ENCODE measurements around the gene EXOC6.

The EXOC6 gene

GRCh38 chr10:93027508-93027907, 179.2 kb downstream of the EXOC6 start:
- no peak for DNase-seq

DNA sequence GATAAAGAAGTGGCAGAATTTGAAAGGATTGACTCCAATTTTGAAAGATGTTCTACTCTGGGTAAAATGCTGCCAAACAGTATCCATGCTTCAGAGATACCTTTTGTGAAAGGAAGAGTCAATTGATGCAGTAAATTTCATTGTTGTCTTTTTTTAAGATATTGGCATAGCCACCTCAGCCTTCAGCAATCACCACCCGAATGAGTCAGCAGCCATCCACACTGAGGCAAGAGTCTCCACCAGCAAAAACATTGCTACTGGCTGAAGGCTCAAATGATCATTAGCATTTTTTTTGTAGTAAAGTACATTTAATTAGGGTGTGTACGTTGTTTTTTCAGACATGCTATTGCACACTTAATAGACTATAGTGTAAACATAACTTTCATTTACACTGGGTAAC, 180.6 kb downstream of the EXOC6 start:
- DNase-seq: no peak

DNA sequence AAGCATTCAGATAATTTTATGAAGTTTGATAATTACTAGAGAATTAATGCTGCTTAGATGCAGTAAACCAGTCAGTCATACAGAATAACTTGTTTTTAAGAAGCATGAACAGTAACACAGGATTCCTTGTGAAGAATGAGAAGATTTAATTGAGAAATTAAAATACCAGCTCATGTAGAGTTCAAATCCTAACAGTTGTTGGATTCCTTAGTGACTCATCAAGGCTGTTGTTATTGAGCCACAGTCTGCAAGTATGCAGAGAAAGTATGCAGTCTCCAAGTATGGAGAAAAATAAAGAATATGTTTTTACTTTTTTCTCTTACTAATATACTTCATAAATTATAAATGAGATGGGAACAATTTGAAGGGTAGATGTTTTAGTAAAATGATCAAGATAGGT, 182.1 kb downstream of the EXOC6 start:
- DNase-seq: no peak

GRCh38 chr10:93032105-93032808, 183.9 kb downstream of the EXOC6 start:
- DNase-seq: no peak

GRCh38 chr10:93032809-93033137, 184.5 kb downstream of the EXOC6 start:
- DNase-seq: no peak

DNA sequence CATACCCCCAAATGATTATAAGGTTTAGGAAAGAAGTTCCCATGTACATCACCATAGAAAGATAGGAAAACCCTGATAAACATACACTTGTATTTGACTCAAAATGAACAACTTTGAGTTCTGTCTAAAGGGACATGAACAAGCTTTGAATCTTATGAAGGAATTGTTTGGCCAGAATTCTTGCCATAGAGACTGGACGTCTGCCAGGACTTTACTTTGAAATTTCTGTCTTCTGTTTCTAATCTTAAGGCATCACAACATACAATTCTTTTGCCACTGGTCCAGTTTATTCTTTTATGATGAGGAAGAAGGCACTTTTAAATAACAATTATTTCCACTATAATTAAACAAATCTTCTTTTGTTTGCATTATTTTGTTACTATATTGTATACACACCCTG, 186.1 kb downstream of the EXOC6 start:
- no peak for DNase-seq

GRCh38 chr10:93039110-93039509, 190.8 kb downstream of the EXOC6 start:
- DNase-seq: no peak

DNA sequence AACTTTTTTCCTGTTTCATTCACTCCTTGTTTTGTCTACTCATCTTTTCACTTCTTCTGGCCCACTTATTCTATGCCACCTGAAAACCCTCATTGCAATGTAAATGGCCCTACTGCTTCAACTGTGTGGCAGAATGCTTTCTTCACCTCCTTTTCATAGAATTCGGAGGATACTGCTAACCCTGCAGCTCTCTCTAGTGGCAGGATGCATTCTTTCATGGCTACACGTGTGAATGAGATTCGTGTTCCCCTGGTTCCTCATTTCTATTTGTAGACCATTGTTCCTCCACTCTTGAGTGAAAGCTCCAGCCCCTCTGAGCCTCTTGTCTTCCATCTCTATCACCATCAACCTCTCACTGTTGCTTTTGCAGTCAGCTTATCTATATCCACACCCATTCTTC, 191.4 kb downstream of the EXOC6 start:
- DNase-seq: no peak

DNA sequence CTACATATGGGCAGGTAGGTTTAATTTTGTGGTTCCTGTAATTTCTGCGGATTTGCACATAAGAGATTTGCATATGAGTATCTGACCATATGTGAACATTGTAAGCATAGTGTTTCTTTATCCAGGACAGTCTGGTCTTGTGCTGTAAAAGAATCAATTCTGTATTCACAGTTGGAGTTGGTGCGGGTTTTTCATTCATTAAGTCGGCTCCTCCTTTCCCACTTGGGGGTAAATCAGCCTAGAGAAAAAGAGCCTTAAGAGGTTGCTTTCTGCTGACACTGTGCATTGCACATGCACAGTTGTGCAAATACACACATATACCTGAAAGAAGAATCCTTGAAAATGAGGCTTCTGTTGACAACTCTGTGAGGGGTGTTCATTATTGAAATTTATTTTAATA, 206.2 kb downstream of the EXOC6 start:
- no peak for DNase-seq

DNA sequence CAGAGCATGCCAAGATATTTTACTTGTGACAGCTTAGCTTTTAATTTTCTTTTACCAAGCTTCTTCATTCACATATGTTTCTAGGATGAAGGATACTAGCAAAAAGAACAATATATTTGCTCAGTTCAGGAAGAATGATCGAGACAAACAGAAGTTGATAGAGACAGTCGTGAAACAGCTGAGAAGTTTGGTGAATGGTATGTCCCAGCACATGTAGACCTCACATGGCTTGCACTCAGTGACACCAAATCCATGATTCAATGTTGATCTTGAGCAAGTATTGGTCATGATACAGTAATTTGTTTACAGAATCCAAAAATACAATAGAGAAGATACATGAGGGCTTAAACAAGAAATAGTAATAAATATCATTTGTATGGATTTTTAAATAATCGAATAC, 209.8 kb downstream of the EXOC6 start:
- no peak for DNase-seq

GRCh38 chr10:93059975-93060886, 211.9 kb downstream of the EXOC6 start, which contains the start of gene CYP26C1:
TSS of gene CYP26C1 (plus strand) at chr10:93060798. CDS start at chr10:93061264, 466 bp downstream.
- DNase-seq: no peak

DNA sequence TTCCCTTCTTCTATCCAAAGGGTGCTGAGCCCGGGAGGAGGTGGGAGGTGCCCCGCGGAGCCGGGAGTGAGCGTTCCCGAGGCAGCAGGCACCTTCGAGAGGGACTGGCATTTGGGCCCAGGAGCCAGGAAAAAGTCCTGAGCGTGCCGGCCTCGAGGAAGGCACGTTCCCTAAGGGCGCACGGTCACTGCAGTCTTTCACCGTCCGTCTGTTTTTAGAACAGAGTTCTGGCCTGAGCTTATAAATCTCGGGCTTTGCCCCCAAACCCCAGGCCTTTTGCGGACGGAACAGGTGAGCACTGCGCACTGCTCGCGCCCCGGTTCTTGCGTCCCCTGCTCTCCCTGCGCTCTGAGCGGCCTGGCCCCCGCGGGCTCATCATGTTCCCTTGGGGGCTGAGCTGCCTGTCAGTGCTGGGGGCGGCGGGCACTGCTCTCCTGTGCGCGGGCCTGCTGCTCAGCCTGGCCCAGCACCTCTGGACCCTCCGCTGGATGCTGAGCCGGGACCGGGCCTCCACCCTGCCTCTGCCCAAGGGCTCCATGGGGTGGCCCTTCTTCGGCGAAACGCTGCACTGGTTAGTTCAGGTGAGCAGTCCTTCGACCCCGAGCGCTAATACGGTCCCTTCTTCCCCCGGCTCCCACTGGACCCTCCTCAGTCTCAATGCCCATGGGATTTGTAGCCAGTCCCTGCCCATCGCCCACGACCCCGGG, 212.7 kb downstream of the EXOC6 start:
- DNase-seq: no peak

- DNase-seq: no peak
These were observed 213.5 kb downstream of the EXOC6 start for GRCh38 chr10:93061594-93062513.

DNA sequence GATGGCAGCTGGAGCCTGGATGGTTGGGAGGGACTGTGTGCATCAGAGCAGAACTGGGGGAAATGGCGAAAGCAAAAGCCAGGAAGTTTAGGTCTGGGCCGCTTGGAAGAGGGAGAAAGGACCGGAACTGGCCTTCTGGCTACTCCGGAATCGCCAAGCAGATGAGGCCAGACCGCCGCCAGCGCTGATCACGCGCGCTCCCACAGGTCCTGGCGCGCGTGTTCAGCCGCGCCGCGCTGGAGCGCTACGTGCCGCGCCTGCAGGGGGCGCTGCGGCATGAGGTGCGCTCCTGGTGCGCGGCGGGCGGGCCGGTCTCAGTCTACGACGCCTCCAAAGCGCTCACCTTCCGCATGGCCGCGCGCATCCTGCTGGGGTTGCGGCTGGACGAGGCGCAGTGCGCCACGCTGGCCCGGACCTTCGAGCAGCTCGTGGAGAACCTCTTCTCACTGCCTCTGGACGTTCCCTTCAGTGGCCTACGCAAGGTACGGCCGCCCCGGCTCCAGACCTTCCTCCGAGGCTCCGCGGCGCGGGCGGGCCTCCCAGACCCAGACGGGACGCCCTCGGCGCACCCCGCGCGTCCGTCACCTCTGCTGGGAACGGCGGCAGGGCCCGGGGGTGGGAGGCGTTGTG, 214.3 kb downstream of the EXOC6 start:
- peak; percentile 31 for DNase-seq

DNA sequence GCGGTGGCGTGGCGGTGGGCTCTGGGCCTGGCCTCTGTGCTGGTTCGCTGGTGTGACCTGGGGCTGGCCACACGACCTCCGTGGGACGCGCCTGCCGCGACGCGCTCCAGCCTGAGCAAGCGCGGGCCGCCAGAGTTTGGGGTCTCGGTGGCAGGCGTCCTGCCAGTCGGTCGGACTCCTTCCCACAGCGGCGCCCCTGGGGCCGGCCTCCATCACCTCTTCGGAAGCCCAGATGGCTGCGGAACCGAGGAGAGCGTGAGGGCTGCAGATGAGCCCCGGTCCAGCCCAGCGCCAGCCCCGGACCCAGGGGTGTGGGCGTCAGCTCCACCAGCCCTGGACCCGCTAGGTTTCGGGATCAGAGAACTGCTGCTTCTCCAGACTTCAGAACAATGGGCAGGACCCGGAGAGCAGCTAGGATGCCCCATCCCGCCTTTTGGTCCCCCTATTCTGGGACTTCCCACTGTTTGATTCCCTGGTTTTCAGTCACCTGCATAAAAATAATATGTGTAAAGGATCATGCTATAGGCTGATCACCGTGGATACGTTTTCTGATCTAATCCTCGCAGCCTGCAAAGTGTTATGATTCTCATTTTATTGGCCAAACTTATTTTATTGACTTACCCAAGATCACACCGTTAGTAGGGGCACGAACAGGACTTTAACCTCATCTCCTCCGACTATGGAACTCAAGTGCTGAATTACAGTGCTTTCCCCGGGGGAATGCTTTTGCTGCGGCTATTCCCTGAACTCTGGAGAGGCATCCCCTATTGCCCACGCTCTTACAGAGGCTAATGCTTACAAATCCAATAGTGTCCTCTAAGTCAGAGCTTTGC, 215.0 kb downstream of the EXOC6 start:
- no peak for DNase-seq

GRCh38 chr10:93063977-93064660, 215.8 kb downstream of the EXOC6 start:
- no peak for DNase-seq

- DNase-seq: no peak
These were observed 216.7 kb downstream of the EXOC6 start for GRCh38 chr10:93064874-93065660.

- DNase-seq: no peak
These were observed 217.6 kb downstream of the EXOC6 start for GRCh38 chr10:93065675-93066543.

DNA sequence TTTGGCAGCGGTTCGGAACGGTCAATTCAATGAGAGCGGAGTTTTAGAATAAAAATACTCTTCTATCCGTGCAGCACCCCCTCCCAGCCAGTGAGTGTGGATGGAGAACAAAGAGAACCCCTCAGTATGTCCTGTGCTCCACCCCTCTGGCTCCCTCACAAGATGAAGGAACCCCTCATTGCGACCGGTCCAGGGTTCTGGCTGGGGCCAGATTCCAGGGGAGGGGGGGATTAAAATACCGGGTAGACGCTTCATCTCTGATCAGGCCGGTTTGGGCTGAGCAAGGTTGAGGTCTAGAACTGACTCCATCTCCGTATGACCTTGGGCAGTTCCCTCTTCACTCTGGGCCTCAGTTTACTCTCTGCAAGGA, 218.2 kb downstream of the EXOC6 start:
- DNase-seq: no peak

Measured in femur (tissue), 1 donor.